ENCODE measurements around the gene ITGAE. TPM values are rescaled to one million over a fixed set of nuclear protein-coding genes. Genes with fewer than 3 reads are reported as not detected.
A peak's percentile ranks its signal among the peaks of the same experiment; 100 is the strongest.

The ITGAE gene
- polyA plus RNA-seq, 3 donors: 66.6 to 102 (median 78.8) TPM

DNA sequence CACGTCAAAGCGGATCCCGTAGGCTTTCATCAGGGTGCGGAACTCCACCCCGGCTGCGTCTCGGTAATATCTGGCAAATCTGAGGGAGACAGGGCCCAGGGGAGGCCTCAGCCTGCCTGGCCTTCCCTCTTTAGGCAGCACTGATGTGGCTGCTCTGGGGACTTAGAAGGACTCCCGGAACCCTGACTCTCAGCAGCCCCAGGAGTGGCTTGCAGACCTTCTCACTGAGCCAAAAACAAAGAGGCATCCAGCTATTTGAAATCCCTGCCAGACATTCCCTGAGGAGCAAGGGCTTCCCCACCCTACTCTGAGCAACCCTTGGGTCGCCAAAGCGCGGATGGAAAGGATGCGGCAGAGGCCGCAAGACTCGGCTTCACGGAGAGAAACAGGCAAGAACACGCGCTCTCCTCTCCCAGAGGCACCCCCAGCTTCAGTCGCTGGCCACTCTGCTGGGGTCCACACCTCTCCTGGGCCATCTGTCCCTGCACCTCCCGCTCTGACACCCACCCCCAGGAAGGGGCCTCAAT lies 112.9 kb downstream of the ITGAE start:
- Histone ChIP-seq H3K9me3 (replicated peaks in 1 of 2; ENCODE audit: control insufficient read depth in 1 of 2, insufficient read depth in 1 of 2, low read length in 2 of 2) (no peaks in the 10 kb centered on the region), H4K20me1 (ENCODE audit: insufficient read depth, low read length) (no peaks in the 10 kb centered on the region), H2AFZ (ENCODE audit: insufficient read depth, low read depth, low read length, poor library complexity, severe bottlenecking) (no peak overlapping the region), H3K79me2 (ENCODE audit: insufficient read depth, low read length) (no peaks in the 10 kb centered on the region), H3K4me3 (replicated peaks in 1 of 3; ENCODE audit: low read depth in 2 of 3, low read length in 3 of 3) (no peak overlapping the region), H3K27me3 (ENCODE audit: control insufficient read depth in 2 of 2, insufficient read depth in 2 of 2, low read length in 2 of 2) (no peaks in the 10 kb centered on the region), H3K4me1 (ENCODE audit: control insufficient read depth in 1 of 2, insufficient read depth in 2 of 2, low read length in 2 of 2) (no peaks in the 10 kb centered on the region), H3K36me3 (replicated peaks in 1 of 2; ENCODE audit: control insufficient read depth in 1 of 2, insufficient read depth in 2 of 2, low read length in 2 of 2) (no peaks in the 10 kb centered on the region), H3K27ac (ENCODE audit: low read depth in 1 of 2, low read length in 2 of 2) (no peak overlapping the region), H3K9ac (ENCODE audit: insufficient read depth, low read length, poor library complexity, severe bottlenecking) (no peak overlapping the region), H3K4me2 (replicated peaks; ENCODE audit: extremely low read depth, low read length, poor library complexity, severe bottlenecking) (no peak overlapping the region)
- Mint-ChIP-seq H3K27me3 (ENCODE audit: low read depth in 3 of 3) (peaks cover 6 to 13% (median 13%) of the 10 kb centered on the region in 3 donors), H3K9me3 (peaks cover 0 to 3% (median 0%) of the 10 kb centered on the region in 7 donors), H3K36me3 (peaks cover 0 to 1% of the 10 kb centered on the region in 2 donors), H3K4me3 (no peak overlapping the region), H3K4me1 (peaks cover 4% of the 10 kb centered on the region), H3K27ac (peak overlapping the region in 2 of 7 donors; percentile 10 to 60)
- DNase-seq: no peak
- TF ChIP-seq, protein P1, sequence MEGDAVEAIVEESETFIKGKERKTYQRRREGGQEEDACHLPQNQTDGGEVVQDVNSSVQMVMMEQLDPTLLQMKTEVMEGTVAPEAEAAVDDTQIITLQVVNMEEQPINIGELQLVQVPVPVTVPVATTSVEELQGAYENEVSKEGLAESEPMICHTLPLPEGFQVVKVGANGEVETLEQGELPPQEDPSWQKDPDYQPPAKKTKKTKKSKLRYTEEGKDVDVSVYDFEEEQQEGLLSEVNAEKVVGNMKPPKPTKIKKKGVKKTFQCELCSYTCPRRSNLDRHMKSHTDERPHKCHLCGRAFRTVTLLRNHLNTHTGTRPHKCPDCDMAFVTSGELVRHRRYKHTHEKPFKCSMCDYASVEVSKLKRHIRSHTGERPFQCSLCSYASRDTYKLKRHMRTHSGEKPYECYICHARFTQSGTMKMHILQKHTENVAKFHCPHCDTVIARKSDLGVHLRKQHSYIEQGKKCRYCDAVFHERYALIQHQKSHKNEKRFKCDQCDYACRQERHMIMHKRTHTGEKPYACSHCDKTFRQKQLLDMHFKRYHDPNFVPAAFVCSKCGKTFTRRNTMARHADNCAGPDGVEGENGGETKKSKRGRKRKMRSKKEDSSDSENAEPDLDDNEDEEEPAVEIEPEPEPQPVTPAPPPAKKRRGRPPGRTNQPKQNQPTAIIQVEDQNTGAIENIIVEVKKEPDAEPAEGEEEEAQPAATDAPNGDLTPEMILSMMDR (IDR thresholded peaks at IDR 0.05): no peak
- 86% methylated on average over 19 of the region's 19 CpGs for WGBS (ENCODE audit: insufficient coverage)
- intact Hi-C loops (cut with micrococcal nuclease): no loop called here

DNA sequence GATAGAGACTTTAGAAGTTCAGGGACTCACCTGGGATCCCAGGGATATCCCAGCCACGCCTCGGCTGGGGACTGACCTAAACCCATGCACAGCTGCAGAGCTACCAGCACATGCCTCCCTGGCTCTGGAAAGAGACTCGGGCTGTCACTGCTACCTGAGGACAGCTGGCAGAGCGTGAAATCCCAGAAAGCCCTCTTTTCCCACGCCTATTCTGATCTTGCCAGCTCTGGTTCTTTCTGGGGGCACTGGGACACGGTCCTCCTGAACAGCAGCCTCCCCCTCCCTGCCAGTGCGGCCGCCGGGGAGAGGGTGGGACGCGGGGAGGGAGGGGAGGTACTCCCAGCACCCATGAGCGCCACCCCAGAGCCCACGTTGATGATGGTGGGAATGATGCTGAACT lies 115.8 kb downstream of the ITGAE start:
- no peaks in the 10 kb centered on the region for H3K36me3 Mint-ChIP-seq
- no peak overlapping the region for H3K4me2 ChIP-seq (replicated peaks; ENCODE audit: extremely low read depth, low read length, poor library complexity, severe bottlenecking)
- peaks cover 19% of the 10 kb centered on the region for H3K4me1 Mint-ChIP-seq
- H3K79me2 ChIP-seq (ENCODE audit: insufficient read depth, low read length): no peaks in the 10 kb centered on the region
- WGBS (ENCODE audit: insufficient coverage): 89% methylated on average over 3 of the region's 13 CpGs
- no peak overlapping the region for H3K4me3 Mint-ChIP-seq
- H3K27me3 ChIP-seq (ENCODE audit: control insufficient read depth in 2 of 2, insufficient read depth in 2 of 2, low read length in 2 of 2): no peaks in the 10 kb centered on the region
- H3K9me3 Mint-ChIP-seq: peaks cover 0 to 3% (median 0%) of the 10 kb centered on the region in 7 donors
- no peaks in the 10 kb centered on the region for H3K36me3 ChIP-seq (replicated peaks in 1 of 2; ENCODE audit: control insufficient read depth in 1 of 2, insufficient read depth in 2 of 2, low read length in 2 of 2)
- H3K27me3 Mint-ChIP-seq (ENCODE audit: low read depth in 3 of 3): peaks cover 6 to 15% (median 9%) of the 10 kb centered on the region in 3 donors
- no peak overlapping the region for H3K9ac ChIP-seq (ENCODE audit: insufficient read depth, low read length, poor library complexity, severe bottlenecking)
- peaks cover 6 to 15% of the 10 kb centered on the region in 2 donors for H3K4me1 ChIP-seq (ENCODE audit: control insufficient read depth in 1 of 2, insufficient read depth in 2 of 2, low read length in 2 of 2)
- H4K20me1 ChIP-seq (ENCODE audit: insufficient read depth, low read length): no peaks in the 10 kb centered on the region
- H2AFZ ChIP-seq (ENCODE audit: insufficient read depth, low read depth, low read length, poor library complexity, severe bottlenecking): no peak overlapping the region
- TF ChIP-seq, protein P1 (IDR thresholded peaks at IDR 0.05): no peak
- H3K4me3 ChIP-seq (replicated peaks in 1 of 3; ENCODE audit: low read depth in 2 of 3, low read length in 3 of 3): no peak overlapping the region
- intact Hi-C loops (cut with micrococcal nuclease): no loop called here
- DNase-seq: no peak
- no peaks in the 10 kb centered on the region for H3K9me3 ChIP-seq (replicated peaks in 1 of 2; ENCODE audit: control insufficient read depth in 1 of 2, insufficient read depth in 1 of 2, low read length in 2 of 2)
- H3K27ac ChIP-seq (ENCODE audit: low read depth in 1 of 2, low read length in 2 of 2): no peak overlapping the region
- no peak overlapping the region for H3K27ac Mint-ChIP-seq
